GM12878 (cell line): ENCODE results near the gene ARHGAP12.

Source experiments
- CBFB ChIP-seq: IDR thresholded peaks from 2 replicates; pipeline ENCODE4 v1.6.1; 2016; ENCODE audit warnings: antibody characterized with exemption, low read depth
- CTCF ChIP-seq, 3 experiments: IDR thresholded peaks in 2 of 3; conservative IDR thresholded peaks in 1 of 3; 2 replicates each; pipeline ENCODE4 v1.5.1; 2011; ENCODE audit warnings: low read depth in 3 of 3, low read length in 3 of 3, mild to moderate bottlenecking in 3 of 3, control low read depth in 2 of 3, moderate library complexity in 2 of 3, inconsistent platforms in 1 of 3, mixed read lengths in 1 of 3; ENCODE audit not compliant: control insufficient read depth in 2 of 3, insufficient read depth in 1 of 3; ENCODE audit errors: extremely low read depth in 1 of 3
- EP300 ChIP-seq, 2 experiments: fragments of 150-350 bp in 1 of 2; IDR thresholded peaks; 2 replicates each; pipeline ENCODE4 v1.6.1; 2011 to 2012; ENCODE audit warnings: low read depth in 2 of 2, low read length in 2 of 2, borderline replicate concordance in 1 of 2, improper control_type of control experiment in 1 of 2, inconsistent platforms in 1 of 2; ENCODE audit not compliant: control insufficient read depth in 1 of 2
- ETV6 ChIP-seq, 2 experiments: fragments of 450-650 bp in 1 of 2; IDR thresholded peaks in 1 of 2; conservative IDR thresholded peaks in 1 of 2; 2 replicates each; pipeline ENCODE4 v1.6.1; 2014; ENCODE audit warnings: antibody characterized with exemption in 1 of 2, borderline replicate concordance in 1 of 2, low read depth in 1 of 2, mild to moderate bottlenecking in 1 of 2, moderate library complexity in 1 of 2
- EZH2 ChIP-seq: IDR thresholded peaks from 2 replicates; pipeline ENCODE4 v1.6.1; 2012; ENCODE audit warnings: low read depth, mild to moderate bottlenecking, control low read depth, inconsistent platforms, low read length, borderline replicate concordance; ENCODE audit not compliant: control insufficient read depth
- GATAD2B ChIP-seq: fragments of 450-650 bp; conservative IDR thresholded peaks from 2 replicates; pipeline ENCODE4 v1.6.1; 2017; ENCODE audit warnings: low read depth, mild to moderate bottlenecking, moderate library complexity
- PAX5 ChIP-seq: IDR thresholded peaks from 2 replicates; pipeline ENCODE4 v1.6.1; 2011; ENCODE audit warnings: low read depth, low read length, borderline replicate concordance
- SIN3A ChIP-seq: IDR thresholded peaks from 2 replicates; pipeline ENCODE4 v1.6.1; 2012; ENCODE audit warnings: low read depth, low read length, improper control_type of control experiment
- ZBTB33 ChIP-seq: fragments of 450-650 bp; IDR thresholded peaks from 2 replicates; pipeline ENCODE4 v1.6.1; 2017; ENCODE audit warnings: mild to moderate bottlenecking
- ZNF687 ChIP-seq: fragments of 450-650 bp; IDR thresholded peaks from 2 replicates; pipeline ENCODE4 v1.6.1; 2017; ENCODE audit warnings: mild to moderate bottlenecking, moderate library complexity
- ZSCAN29 ChIP-seq: fragments of 450-650 bp; IDR thresholded peaks from 2 replicates; pipeline ENCODE4 v1.6.1; 2017; ENCODE audit warnings: mild to moderate bottlenecking, moderate library complexity

- TF ChIP-seq ZSCAN29 (no peak), CTCF (IDR thresholded peaks at IDR 0.05 in 2 of 3, conservative IDR thresholded peaks at IDR 0.05 in 1 of 3; ENCODE audit: control insufficient read depth in 2 of 3, extremely low read depth in 1 of 3, insufficient read depth in 1 of 3, low read depth in 3 of 3, low read length in 3 of 3) (no peak), EP300 (IDR thresholded peaks at IDR 0.05; ENCODE audit: borderline replicate concordance in 1 of 2, control insufficient read depth in 1 of 2, low read depth in 2 of 2, low read length in 2 of 2) (no peak), SIN3A (no peak), ETV6 (conservative IDR thresholded peaks at IDR 0.05 in 1 of 2, IDR thresholded peaks at IDR 0.05 in 1 of 2; ENCODE audit: borderline replicate concordance in 1 of 2, low read depth in 1 of 2) (no peak), GATAD2B (no peak), ZNF687 (no peak), CBFB (no peak), EZH2 (no peak), ZBTB33 (no peak), PAX5 (no peak)
Observed at GRCh38 chr10:31758495-31758894, 170.1 kb downstream of the ARHGAP12 start.
